SK-N-SH (cell line): ENCODE measurements around the gene NOP9. TPM values are rescaled to one million over a fixed set of nuclear protein-coding genes. Genes with fewer than 3 reads are reported as not detected.

Source experiments
- CTCF ChIA-PET: fragments of 300-600, 350-600 bp; formaldehyde crosslinking; extraction: SDS; loops from one replicate; lab custom pipeline; 2021; lab: Yijun Ruan, JAX
- POLR2A ChIA-PET: fragments of 350-600 bp; sonication (Branson Sonifier 250); formaldehyde crosslinking; extraction: SDS; loops from one replicate; lab custom pipeline; 2020; ENCODE audit warnings: antibody characterized with exemption, inconsistent platforms; lab: Yijun Ruan, JAX
- DNase-seq: peaks from one replicate; pipeline ENCODE4 v3.0.0; 2012
- H2AFZ ChIP-seq: fragments of 200-600 bp; sonication (generic); 2 replicates; pipeline ENCODE4 v1.8.1; 2016; ENCODE audit warnings: antibody characterized with exemption, mild to moderate bottlenecking, low read depth
- H3F3A ChIP-seq: fragments of 200-600 bp; sonication (generic); replicated peaks from 2 replicates; pipeline ENCODE3; 2016; ENCODE audit warnings: antibody characterized with exemption, mild to moderate bottlenecking; ENCODE audit not compliant: insufficient read depth
- H3K27ac ChIP-seq, 2 experiments: fragments of 200-500 bp in 1 of 2; fragments of 200-600 bp in 1 of 2; sonication (Bioruptor generic) in 1 of 2; sonication (generic), shearing (Covaris generic) in 1 of 2; 2 replicates each; pipeline versions ENCODE4 v1.5.1 to v1.6.1; 2014 to 2016; ENCODE audit warnings: low read depth in 2 of 2, inconsistent platforms in 1 of 2, low read length in 1 of 2, mild to moderate bottlenecking in 1 of 2, mixed read lengths in 1 of 2
- H3K27me3 ChIP-seq: fragments of 200-600 bp; sonication (generic), shearing (Covaris generic); 2 replicates; pipeline ENCODE4 v1.6.1; 2016; ENCODE audit warnings: mixed run types; ENCODE audit not compliant: insufficient read depth
- H3K36me3 ChIP-seq, 2 experiments: fragments of 200-500 bp in 1 of 2; fragments of 200-600 bp in 1 of 2; sonication (Bioruptor generic) in 1 of 2; sonication (generic) in 1 of 2; replicated peaks in 1 of 2; 2 replicates each; pipeline versions ENCODE3 to v1.5.1; 2014 to 2016; ENCODE audit warnings: low read length in 1 of 2, mild to moderate bottlenecking in 1 of 2; ENCODE audit not compliant: insufficient read depth in 2 of 2, control insufficient read depth in 1 of 2
- H3K4me1 ChIP-seq, 2 experiments: fragments of 200-500 bp in 1 of 2; fragments of 200-600 bp in 1 of 2; sonication (Bioruptor generic) in 1 of 2; sonication (generic), shearing (Covaris generic) in 1 of 2; 2 replicates each; pipeline versions ENCODE4 v1.5.1 to v1.6.1; 2014 to 2016; ENCODE audit warnings: low read depth in 1 of 2, low read length in 1 of 2, mixed run types in 1 of 2; ENCODE audit not compliant: insufficient read depth in 2 of 2, control insufficient read depth in 1 of 2
- H3K4me2 ChIP-seq: fragments of 200-600 bp; sonication (generic), shearing (Covaris generic); 2 replicates; pipeline ENCODE4 v1.6.1; 2017; ENCODE audit warnings: mixed run types
- H3K4me3 ChIP-seq, 2 experiments: fragments of 200-500 bp in 1 of 2; fragments of 200-600 bp in 1 of 2; sonication (Bioruptor generic) in 1 of 2; sonication (generic), shearing (Covaris generic) in 1 of 2; 2 replicates each; pipeline versions ENCODE4 v1.5.1 to v1.8.1; 2014 to 2016; ENCODE audit warnings: low read depth in 2 of 2, inconsistent platforms in 1 of 2, low read length in 1 of 2, mild to moderate bottlenecking in 1 of 2, mixed read lengths in 1 of 2, moderate library complexity in 1 of 2
- H3K79me2 ChIP-seq: fragments of 200-600 bp; sonication (generic); 2 replicates; pipeline ENCODE4 v1.8.1; 2017; ENCODE audit warnings: mild to moderate bottlenecking; ENCODE audit not compliant: insufficient read depth
- H3K9ac ChIP-seq: fragments of 200-600 bp; sonication (generic); 2 replicates; pipeline ENCODE4 v1.6.1; 2017; ENCODE audit warnings: mixed run types
- H3K9me2 ChIP-seq: fragments of 200-600 bp; sonication (generic); 2 replicates; pipeline ENCODE4 v1.6.1; 2017; ENCODE audit warnings: mixed run types
- H3K9me3 ChIP-seq: fragments of 200-600 bp; sonication (generic); 2 replicates; pipeline ENCODE4 v1.6.1; 2017; ENCODE audit warnings: mixed run types, mild to moderate bottlenecking, moderate library complexity
- H4K20me1 ChIP-seq: fragments of 200-600 bp; sonication (generic); 2 replicates; pipeline ENCODE4 v1.6.1; 2017; ENCODE audit warnings: mild to moderate bottlenecking, mixed run types; ENCODE audit not compliant: insufficient read depth
- ELF1 ChIP-seq: IDR thresholded peaks from 2 replicates; pipeline ENCODE4 v1.4.0; 2012
- GABPA ChIP-seq: IDR thresholded peaks from 2 replicates; pipeline ENCODE4 v1.4.0; 2012; ENCODE audit warnings: low read depth, mild to moderate bottlenecking
- GATA2 ChIP-seq: sonication (generic); formaldehyde crosslinking; IDR thresholded peaks from 2 replicates; pipeline ENCODE4 v1.5.0; 2020; ENCODE audit warnings: mild to moderate bottlenecking, missing genetic modification reagents
- MAX ChIP-seq: IDR thresholded peaks from 2 replicates; pipeline ENCODE4 v1.4.0; 2012; ENCODE audit warnings: low read depth
- MEF2A ChIP-seq: IDR thresholded peaks from 2 replicates; pipeline ENCODE4 v1.4.0; 2012; ENCODE audit warnings: low read depth, borderline replicate concordance
- NFIC ChIP-seq: IDR thresholded peaks from 2 replicates; pipeline ENCODE4 v1.4.0; 2012; ENCODE audit warnings: borderline replicate concordance
- NRF1 ChIP-seq: IDR thresholded peaks from 2 replicates; pipeline ENCODE4 v1.6.1; 2012; ENCODE audit warnings: low read depth, mild to moderate bottlenecking, low read length
- PBX3 ChIP-seq: IDR thresholded peaks from 2 replicates; pipeline ENCODE4; 2012
- RAD21 ChIP-seq: IDR thresholded peaks from 2 replicates; pipeline ENCODE4 v1.6.1; 2012; ENCODE audit warnings: mild to moderate bottlenecking, low read length
- RFX5 ChIP-seq: IDR thresholded peaks from 2 replicates; pipeline ENCODE4 v1.6.1; 2012; ENCODE audit warnings: mild to moderate bottlenecking, improper control_type of control experiment, low read length
- SMC3 ChIP-seq: IDR thresholded peaks from 2 replicates; pipeline ENCODE4 v1.6.1; 2012; ENCODE audit warnings: low read depth, low read length, improper control_type of control experiment
- TEAD4 ChIP-seq: IDR thresholded peaks from 2 replicates; pipeline ENCODE4 v1.4.0; 2012; ENCODE audit warnings: mild to moderate bottlenecking, borderline replicate concordance; ENCODE audit not compliant: insufficient read depth
- USF1 ChIP-seq: IDR thresholded peaks from 2 replicates; pipeline ENCODE4 v1.4.0; 2012; ENCODE audit warnings: low read depth, borderline replicate concordance
- USF2 ChIP-seq: fragments of 150-350 bp; IDR thresholded peaks from 2 replicates; pipeline ENCODE4 v1.6.1; 2017; ENCODE audit warnings: antibody characterized with exemption, low read length, low read depth, borderline replicate concordance
- ZBTB33 ChIP-seq: IDR thresholded peaks from 2 replicates; pipeline ENCODE4 v1.4.0; 2012; ENCODE audit warnings: low read depth, borderline replicate concordance
- WGBS: methylation state at CpG from one replicate; pipeline ENCODE4 v1.1.6; 2017; ENCODE audit warnings: low lambda C conversion rate; 5-methylcytosine and 5-hydroxymethylcytosine counted together
- polyA plus RNA-seq, 3 experiments: library from polyadenylated mRNA; depleted of rRNA; stranded (reverse); fragments of >200 nt; gene quantifications; 2 replicates each; pipeline ENCODE4 v1.2.3, GENCODE V29; 2012
- TF ChIP-seq, protein P1 (sequence below): fragments of 200-600 bp; sonication (generic); IDR thresholded peaks from 2 replicates; pipeline ENCODE4 v1.6.1; 2017; ENCODE audit warnings: antibody characterized with exemption, mild to moderate bottlenecking, moderate library complexity

NOP9 gene
- polyA plus RNA-seq, 1 of the 3 experiments (the other 2 are of a cell fraction): 11.9 TPM

GRCh38 chr14:24340606-24341005, 41.0 kb downstream of the NOP9 start:
- H2AFZ ChIP-seq: no peak overlapping the region
- no peaks in the 10 kb centered on the region for H4K20me1 ChIP-seq
- no peaks in the 10 kb centered on the region for H3K9me3 ChIP-seq
- no peak overlapping the region for H3K4me3 ChIP-seq
- no peaks in the 10 kb centered on the region for H3K9me2 ChIP-seq
- TF ChIP-seq GABPA: no peak
- TF ChIP-seq PBX3: no peak
- no peak for TF ChIP-seq SMC3
- TF ChIP-seq, protein P1, sequence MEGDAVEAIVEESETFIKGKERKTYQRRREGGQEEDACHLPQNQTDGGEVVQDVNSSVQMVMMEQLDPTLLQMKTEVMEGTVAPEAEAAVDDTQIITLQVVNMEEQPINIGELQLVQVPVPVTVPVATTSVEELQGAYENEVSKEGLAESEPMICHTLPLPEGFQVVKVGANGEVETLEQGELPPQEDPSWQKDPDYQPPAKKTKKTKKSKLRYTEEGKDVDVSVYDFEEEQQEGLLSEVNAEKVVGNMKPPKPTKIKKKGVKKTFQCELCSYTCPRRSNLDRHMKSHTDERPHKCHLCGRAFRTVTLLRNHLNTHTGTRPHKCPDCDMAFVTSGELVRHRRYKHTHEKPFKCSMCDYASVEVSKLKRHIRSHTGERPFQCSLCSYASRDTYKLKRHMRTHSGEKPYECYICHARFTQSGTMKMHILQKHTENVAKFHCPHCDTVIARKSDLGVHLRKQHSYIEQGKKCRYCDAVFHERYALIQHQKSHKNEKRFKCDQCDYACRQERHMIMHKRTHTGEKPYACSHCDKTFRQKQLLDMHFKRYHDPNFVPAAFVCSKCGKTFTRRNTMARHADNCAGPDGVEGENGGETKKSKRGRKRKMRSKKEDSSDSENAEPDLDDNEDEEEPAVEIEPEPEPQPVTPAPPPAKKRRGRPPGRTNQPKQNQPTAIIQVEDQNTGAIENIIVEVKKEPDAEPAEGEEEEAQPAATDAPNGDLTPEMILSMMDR: no peak
- no peak for TF ChIP-seq MAX
- no peak for TF ChIP-seq TEAD4
- TF ChIP-seq RAD21: no peak
- TF ChIP-seq MEF2A: no peak
- TF ChIP-seq USF1: no peak
- no peak for TF ChIP-seq ELF1
- no peak for TF ChIP-seq NFIC
- TF ChIP-seq GATA2 (CRISPR knock-in tag): no peak
- TF ChIP-seq RFX5: no peak
- TF ChIP-seq ZBTB33: no peak
- no peak for TF ChIP-seq USF2
- TF ChIP-seq NRF1: no peak
- H3K9ac ChIP-seq: no peak overlapping the region
- H3K4me1 ChIP-seq: no peaks in the 10 kb centered on the region
- no peaks in the 10 kb centered on the region for H3K36me3 ChIP-seq
- DNase-seq: no peak
- H3F3A ChIP-seq: no peaks in the 10 kb centered on the region
- no peak overlapping the region for H3K4me2 ChIP-seq
- ChIA-PET POLR2A (interaction anchor here (1.7 kb wide), 1 partner anchor 8 kb away, joined by 3 read pairs; no protein-coding TSS in a partner anchor), CTCF (interaction anchor here (0.7 to 12.7 kb wide), 8 partner anchors 11 to 97 kb away, joined by 3 to 445 read pairs (median 6); partner anchors contain the start of genes CBLN3, CIDEB, KHNYN and SDR39U1)
- no peaks in the 10 kb centered on the region for H3K79me2 ChIP-seq
- H3K27ac ChIP-seq: no peak overlapping the region
- WGBS: 43% methylated on average over 1 of the region's 1 CpG
- H3K27me3 ChIP-seq: peaks cover 67% of the 10 kb centered on the region
